GM12891 (cell line): ENCODE data around the gene FAM151B.

Experiments used
- PAX5 ChIP-seq: IDR thresholded peaks from 2 replicates; pipeline ENCODE4 v1.6.1; 2011; ENCODE audit warnings: low read length, moderate library complexity, mild to moderate bottlenecking; ENCODE audit not compliant: insufficient read depth, severe bottlenecking
- POLR2A ChIP-seq: IDR thresholded peaks from 2 replicates; pipeline ENCODE4 v1.6.1; 2011; ENCODE audit warnings: low read depth, low read length, control low read depth
- POLR2AphosphoS5 ChIP-seq: IDR thresholded peaks from 2 replicates; pipeline ENCODE4 v1.6.1; 2011; ENCODE audit warnings: low read depth, low read length, control low read depth
- POU2F2 ChIP-seq: IDR thresholded peaks from 2 replicates; pipeline ENCODE4 v1.6.1; 2011; ENCODE audit warnings: low read depth, mild to moderate bottlenecking, control low read depth, low read length, moderate library complexity
- SPI1 ChIP-seq: IDR thresholded peaks from 2 replicates; pipeline ENCODE4 v1.6.1; 2011; ENCODE audit warnings: low read depth, low read length, control low read depth
- TAF1 ChIP-seq: IDR thresholded peaks from 2 replicates; pipeline ENCODE4 v1.6.1; 2011; ENCODE audit warnings: low read depth, low read length, control low read depth

DNA sequence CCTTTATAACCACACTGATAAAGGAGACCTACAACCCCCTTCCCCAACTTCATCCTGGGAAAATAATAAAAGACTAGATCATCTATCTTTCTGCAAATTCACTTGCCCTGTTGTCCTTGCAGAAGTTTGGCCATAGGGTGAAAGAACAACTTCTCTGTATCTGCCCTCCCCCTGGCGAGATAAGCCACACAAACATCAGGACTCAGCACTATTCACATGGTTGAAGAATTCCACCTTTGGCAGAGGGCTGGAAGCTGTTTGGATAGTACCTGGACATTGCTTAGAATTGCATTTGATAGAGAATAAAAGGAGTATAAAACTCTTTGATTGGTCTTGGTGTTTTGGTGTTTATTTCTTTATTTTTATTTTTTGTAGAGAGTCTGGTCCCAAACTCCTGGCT is 16.9 kb downstream of the FAM151B start:
- TF ChIP-seq POLR2A (no peak), POLR2AphosphoS5 (no peak), TAF1 (no peak), SPI1 (no peak), POU2F2 (no peak), PAX5 (no peak)
